Measurements from ENCODE around the gene MCC. TPM values are rescaled to one million over a fixed set of nuclear protein-coding genes. Genes with fewer than 3 reads are reported as not detected.

Gene MCC
- total RNA-seq, 1 experiment from 2014 or later: 7.6 TPM

DNA sequence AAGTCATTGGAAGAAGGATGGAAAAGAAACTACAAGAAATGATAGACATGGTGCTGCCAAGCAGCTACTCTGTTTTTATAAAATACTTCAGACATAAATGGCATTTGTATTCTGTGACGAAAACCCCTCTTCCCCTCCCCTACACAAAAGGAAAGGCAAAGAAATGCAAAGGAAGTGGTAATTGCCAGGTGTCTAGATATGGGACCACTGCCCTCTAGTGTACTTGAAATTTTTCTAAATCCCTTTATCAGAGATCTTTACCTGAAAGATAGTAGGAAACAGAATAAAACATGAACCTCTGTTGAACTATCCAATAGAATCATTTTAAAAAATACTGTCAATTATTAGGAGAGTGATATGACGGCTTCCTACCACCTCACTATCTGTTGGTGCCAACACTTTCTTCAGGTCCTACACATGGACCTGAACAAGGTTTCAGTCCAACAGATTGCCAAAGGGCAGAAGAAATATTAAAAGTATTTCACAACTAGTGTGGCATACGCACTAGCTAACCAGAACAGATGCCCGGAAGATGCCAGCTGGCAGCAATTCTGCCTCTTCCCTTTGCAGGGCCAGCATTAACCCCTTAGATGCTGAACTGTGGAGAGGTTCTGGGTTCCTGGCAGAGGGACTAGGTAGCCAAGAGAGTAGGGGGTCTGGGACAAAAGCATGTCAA is 157.6 kb downstream of the MCC start:
- Histone ChIP-seq H3K79me2 (ENCODE audit: insufficient read depth, low read length) (no peaks in the 10 kb centered on the region), H2BK20ac (ENCODE audit: low read depth, low read length, poor library complexity, severe bottlenecking) (no peak overlapping the region), H2BK120ac (ENCODE audit: low read depth, low read length, poor library complexity, severe bottlenecking) (no peak overlapping the region), H3K23ac (ENCODE audit: insufficient read length, low read depth, low read length) (no peak overlapping the region), H3K56ac (ENCODE audit: insufficient read length, low read depth, low read length) (no peak overlapping the region), H3K18ac (ENCODE audit: insufficient read length, low read depth, low read length) (no peak overlapping the region), H3K4me2 (ENCODE audit: insufficient read depth, insufficient read length, low read length) (no peak overlapping the region), H4K91ac (ENCODE audit: insufficient read length, low read depth, low read length) (no peak overlapping the region), H2BK15ac (ENCODE audit: low read depth, low read length) (0 out of 2 replicates have a peak overlapping the region, but pooled peaks have one; percentile 25), H3K9me3 (ENCODE audit: control insufficient read depth, low read depth, low read length) (no peaks in the 10 kb centered on the region), H3K4me1 (ENCODE audit: insufficient read depth, low read length) (0 out of 2 replicates have a peak, but pooled peaks cover 4% of the 10 kb centered on the region), H3K27ac (ENCODE audit: insufficient read length, low read depth, low read length) (no peak overlapping the region), H3K23me2 (ENCODE audit: insufficient read length, low read depth, low read length, poor library complexity, severe bottlenecking) (no peaks in the 10 kb centered on the region), H2BK5ac (ENCODE audit: insufficient read length, low read length) (no peak overlapping the region), H3K27me3 (ENCODE audit: insufficient read depth, low read length) (no peaks in the 10 kb centered on the region), H3K4ac (ENCODE audit: low read depth, low read length) (no peak overlapping the region), H3K79me1 (ENCODE audit: insufficient read depth, low read depth, low read length, poor library complexity, severe bottlenecking) (no peaks in the 10 kb centered on the region), H3K14ac (ENCODE audit: insufficient read depth, low read length) (no peak overlapping the region), H2BK12ac (ENCODE audit: insufficient read length, low read depth, low read length) (no peak overlapping the region), H4K5ac (ENCODE audit: insufficient read length, low read depth, low read length) (no peak overlapping the region), H3K9ac (ENCODE audit: extremely low read depth, insufficient read length, low read length) (no peak overlapping the region), H4K8ac (replicated peaks; ENCODE audit: insufficient read length, low read depth, low read length) (no peak overlapping the region), H4K20me1 (ENCODE audit: control insufficient read depth, insufficient read depth, insufficient read length) (no peaks in the 10 kb centered on the region), H2AK5ac (ENCODE audit: insufficient read length, low read length) (no peak overlapping the region), H2AFZ (ENCODE audit: low read length) (no peak overlapping the region), H3T11ph (ENCODE audit: low read length) (no peak overlapping the region)
- Mint-ChIP-seq H3K4me3 (no peak overlapping the region), H3K9me3 (no peaks in the 10 kb centered on the region), H3K36me3 (ENCODE audit: insufficient read depth in 1 of 3, low read depth in 3 of 3) (no peaks in the 10 kb centered on the region), H3K27ac (no peak overlapping the region), H3K27me3 (ENCODE audit: low read depth) (no peaks in the 10 kb centered on the region), H3K4me1 (peaks cover 14 to 18% of the 10 kb centered on the region in 2 experiments)
- DNase-seq: no peak
- WGBS (ENCODE audit: extremely low coverage, insufficient read length, low lambda C conversion rate): no CpG with 5 or more reads among the region's 4 CpGs
- TF ChIP-seq, protein P1, sequence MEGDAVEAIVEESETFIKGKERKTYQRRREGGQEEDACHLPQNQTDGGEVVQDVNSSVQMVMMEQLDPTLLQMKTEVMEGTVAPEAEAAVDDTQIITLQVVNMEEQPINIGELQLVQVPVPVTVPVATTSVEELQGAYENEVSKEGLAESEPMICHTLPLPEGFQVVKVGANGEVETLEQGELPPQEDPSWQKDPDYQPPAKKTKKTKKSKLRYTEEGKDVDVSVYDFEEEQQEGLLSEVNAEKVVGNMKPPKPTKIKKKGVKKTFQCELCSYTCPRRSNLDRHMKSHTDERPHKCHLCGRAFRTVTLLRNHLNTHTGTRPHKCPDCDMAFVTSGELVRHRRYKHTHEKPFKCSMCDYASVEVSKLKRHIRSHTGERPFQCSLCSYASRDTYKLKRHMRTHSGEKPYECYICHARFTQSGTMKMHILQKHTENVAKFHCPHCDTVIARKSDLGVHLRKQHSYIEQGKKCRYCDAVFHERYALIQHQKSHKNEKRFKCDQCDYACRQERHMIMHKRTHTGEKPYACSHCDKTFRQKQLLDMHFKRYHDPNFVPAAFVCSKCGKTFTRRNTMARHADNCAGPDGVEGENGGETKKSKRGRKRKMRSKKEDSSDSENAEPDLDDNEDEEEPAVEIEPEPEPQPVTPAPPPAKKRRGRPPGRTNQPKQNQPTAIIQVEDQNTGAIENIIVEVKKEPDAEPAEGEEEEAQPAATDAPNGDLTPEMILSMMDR (conservative IDR thresholded peaks at IDR 0.05): peak; percentile 49; the same call in 2 of the 3 replicates

All from H9 (cell line).